ENCODE measurements around the gene STAB2. TPM values are rescaled to one million over a fixed set of nuclear protein-coding genes. Genes with fewer than 3 reads are reported as not detected.

STAB2 gene
- total RNA-seq, 1 experiment from 2014 or later, result not detected

DNA sequence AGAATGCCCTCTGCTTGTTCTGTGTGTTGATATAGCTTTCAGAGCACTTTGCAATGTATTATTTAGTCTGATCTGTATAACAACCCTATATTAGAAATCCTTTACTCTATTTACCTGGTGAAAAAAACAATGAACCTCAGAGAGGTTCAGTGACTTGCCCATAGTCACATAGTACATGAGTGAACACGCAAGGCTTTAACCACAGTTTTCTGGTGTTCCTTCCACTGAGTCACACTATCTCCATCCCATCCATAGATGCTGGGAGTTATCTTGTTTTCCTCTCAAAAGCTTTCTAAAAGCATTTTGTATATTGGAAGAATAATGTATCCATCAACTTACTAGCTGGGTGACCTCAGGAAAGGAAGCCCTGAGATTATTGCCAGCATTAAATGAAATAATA lies 149.5 kb downstream of the STAB2 start:
- peaks cover 4% of the 10 kb centered on the region; the same call in 1 of the 2 replicates for H3K27me3 ChIP-seq
- no peaks in the 10 kb centered on the region for H3K36me3 ChIP-seq
- H3K4me3 ChIP-seq, result no peak overlapping the region
- H3K9me3 ChIP-seq, result no peaks in the 10 kb centered on the region
- DNase-seq, result no peak

DNA sequence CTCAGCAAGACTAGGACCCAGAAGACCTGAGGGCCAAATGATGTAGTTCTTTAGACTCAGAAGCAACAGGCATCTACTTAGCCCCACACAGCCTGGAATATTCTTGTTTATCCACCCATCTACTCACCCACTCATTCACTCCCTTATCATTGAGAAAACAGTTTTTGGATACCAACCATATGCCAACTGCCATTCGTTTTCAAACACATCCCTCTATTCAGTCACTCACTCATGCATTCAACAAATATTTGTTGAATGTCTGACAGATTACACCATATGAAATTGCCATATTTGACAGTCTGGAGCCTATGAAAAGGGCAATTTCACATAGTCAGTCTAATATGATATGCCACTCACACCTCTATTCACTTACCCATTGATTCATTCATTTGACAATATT lies 150.8 kb downstream of the STAB2 start:
- H3K36me3 ChIP-seq, result no peaks in the 10 kb centered on the region
- no peaks in the 10 kb centered on the region for H3K9me3 ChIP-seq

DNA sequence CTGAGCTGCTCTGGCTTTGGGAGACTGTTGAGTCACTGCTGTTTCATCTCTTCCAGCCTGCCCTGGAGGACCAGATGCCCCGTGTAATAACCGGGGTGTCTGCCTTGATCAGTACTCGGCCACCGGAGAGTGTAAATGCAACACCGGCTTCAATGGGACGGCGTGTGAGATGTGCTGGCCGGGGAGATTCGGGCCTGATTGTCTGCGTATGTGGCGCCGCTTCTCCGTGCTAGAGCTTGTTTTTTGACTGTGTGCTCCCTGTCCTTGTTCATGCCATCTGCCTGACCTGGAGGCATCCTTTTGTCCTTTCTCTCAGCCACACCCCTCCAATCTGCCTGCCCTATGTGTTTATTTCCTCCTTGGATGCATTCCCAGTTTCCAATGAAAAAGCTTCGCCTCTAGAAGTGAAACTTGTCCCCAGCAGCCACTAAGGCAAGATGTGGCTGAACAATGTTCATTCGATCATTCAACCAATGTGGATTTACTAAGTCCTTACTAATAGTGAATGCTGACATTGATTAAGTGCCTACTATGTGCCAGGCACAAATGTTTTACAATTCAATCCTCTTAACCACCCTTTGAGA lies 155.4 kb downstream of the STAB2 start:
- no peak for DNase-seq
- Histone ChIP-seq H3K4me3 (no peak overlapping the region), H3K36me3 (no peaks in the 10 kb centered on the region), H3K27me3 (no peaks in the 10 kb centered on the region), H3K9me3 (no peaks in the 10 kb centered on the region)

More for the DNA sequence above, 150.8 kb downstream of the STAB2 start:
- Histone ChIP-seq H3K4me3 (no peak overlapping the region), H3K27me3 (peaks cover 4% of the 10 kb centered on the region; the same call in 1 of the 2 replicates)
- no peak for DNase-seq

DNA sequence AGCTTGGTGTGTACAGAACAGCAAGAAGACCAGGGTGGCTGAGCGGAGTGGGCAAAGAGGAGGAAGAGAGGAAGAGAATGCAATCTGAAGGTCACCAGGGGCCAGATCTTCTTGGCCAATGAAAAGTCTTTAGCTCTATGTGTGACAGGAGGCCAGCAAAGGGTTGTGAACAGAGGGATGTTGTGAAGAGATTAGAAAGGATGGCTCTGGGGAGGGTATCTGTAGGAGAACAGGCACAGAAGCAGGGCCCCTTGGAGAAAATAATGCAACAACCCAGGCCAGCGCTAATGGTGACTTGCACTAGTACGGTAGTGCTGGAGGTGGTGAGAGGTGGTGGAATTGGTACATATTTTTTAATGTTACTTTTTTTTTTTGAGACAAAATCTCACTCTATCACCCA lies 156.7 kb downstream of the STAB2 start:
- DNase-seq, result no peak
- no peaks in the 10 kb centered on the region for H3K36me3 ChIP-seq
- H3K27me3 ChIP-seq, result no peaks in the 10 kb centered on the region
- H3K9me3 ChIP-seq, result no peaks in the 10 kb centered on the region
- H3K4me3 ChIP-seq, result no peak overlapping the region

DNA sequence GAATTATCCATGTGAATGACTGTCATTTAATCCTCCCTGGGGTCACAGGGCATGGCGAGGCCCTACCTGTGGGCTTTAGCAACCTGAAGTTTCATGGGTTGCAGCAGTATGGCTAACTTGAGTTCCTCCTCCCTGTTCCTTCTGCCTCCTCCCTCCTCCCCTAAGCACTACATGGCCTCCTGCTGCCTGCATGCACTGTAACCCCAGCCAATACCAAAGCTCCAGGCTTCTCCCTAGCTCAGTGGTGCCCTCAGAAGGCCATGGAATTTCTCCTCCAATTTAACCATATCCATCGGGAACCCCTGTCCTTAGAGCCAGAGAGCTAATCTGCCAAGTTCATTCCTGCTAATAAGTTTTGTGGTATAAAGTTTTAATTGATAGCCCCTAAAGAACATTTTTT lies 158.9 kb downstream of the STAB2 start:
- H3K36me3 ChIP-seq, result no peaks in the 10 kb centered on the region
- H3K9me3 ChIP-seq, result no peaks in the 10 kb centered on the region
- no peak overlapping the region for H3K4me3 ChIP-seq
- peak; percentile 16 for DNase-seq
- no peaks in the 10 kb centered on the region for H3K27me3 ChIP-seq

DNA sequence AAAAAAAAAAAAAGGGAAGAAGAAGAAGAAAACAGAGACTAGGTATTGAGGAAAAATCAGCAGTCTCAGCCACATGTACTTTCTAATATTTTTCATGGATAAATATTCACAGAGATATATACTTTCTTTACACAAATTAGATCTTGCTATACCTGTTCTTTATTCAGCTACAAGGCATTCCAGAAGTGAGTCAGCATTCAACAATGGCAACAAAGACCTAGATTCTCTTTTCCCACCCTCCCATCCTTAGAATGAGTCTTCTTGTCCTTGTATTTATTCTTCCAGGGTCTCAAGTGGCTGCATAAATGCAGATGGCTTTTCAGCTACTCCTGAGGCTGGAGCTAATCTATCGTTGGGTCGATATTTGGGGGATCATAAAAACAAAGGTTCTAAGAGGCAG lies 160.9 kb downstream of the STAB2 start:
- Histone ChIP-seq H3K4me3 (no peak overlapping the region), H3K9me3 (no peaks in the 10 kb centered on the region), H3K36me3 (no peaks in the 10 kb centered on the region), H3K27me3 (no peaks in the 10 kb centered on the region)
- DNase-seq, result no peak

DNA sequence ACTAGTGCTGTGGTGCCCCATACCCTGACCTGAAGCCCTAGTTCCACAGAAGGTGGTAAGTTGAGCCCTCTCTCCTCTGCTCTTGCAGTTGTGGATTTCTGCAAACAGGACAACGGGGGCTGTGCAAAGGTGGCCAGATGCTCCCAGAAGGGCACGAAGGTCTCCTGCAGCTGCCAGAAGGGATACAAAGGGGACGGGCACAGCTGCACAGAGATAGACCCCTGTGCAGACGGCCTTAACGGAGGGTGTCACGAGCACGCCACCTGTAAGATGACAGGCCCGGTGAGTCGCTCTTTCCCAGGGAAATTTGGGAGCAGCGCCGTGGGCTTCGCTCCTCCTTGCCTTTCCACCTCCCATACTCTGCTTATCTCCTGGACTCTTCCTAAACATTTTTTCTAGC lies 161.8 kb downstream of the STAB2 start:
- Histone ChIP-seq H3K4me3 (no peak overlapping the region), H3K9me3 (no peaks in the 10 kb centered on the region), H3K27me3 (no peaks in the 10 kb centered on the region), H3K36me3 (no peaks in the 10 kb centered on the region)
- no peak for DNase-seq

DNA sequence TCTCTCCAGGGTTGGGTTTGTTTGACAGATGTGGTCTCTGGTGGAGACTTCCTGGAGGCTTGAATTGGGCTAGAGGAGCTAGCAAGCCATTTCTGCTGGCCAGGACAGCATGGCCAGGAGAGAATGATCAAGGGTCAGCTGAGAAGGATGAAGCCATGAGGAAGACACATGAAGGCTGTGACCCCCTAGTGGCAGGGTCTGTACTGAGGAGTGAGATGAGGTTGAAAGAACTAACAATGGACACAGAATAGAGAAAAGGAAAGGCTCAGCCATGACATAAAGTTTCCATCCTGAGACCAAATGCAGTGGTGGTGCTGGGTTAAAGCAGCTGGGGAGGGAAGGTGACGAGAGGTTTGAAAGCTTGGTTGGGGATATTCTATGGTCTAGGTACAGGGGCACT lies 164.1 kb downstream of the STAB2 start:
- H3K36me3 ChIP-seq, result no peaks in the 10 kb centered on the region
- no peaks in the 10 kb centered on the region for H3K27me3 ChIP-seq
- no peak overlapping the region for H3K4me3 ChIP-seq
- no peaks in the 10 kb centered on the region for H3K9me3 ChIP-seq
- DNase-seq, result no peak

DNA sequence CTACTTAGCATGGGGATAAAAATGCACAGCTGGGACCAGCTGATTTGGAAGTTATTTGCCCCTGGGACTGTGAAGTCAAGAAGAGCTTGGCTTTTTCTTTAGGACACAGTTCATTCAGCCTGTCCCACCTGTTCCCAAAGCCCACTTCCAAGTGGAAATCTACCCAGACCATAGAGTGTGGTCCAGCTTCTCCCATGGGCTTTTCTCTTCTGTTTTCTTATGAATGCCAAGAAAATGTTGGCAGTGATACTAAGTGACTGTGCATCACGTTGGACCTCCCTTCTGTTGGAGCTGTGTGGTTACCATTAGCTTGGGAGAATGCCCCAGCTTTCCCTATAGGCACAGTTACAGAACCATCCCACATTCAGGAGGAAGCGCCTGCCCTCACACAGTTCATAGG lies 164.5 kb downstream of the STAB2 start:
- Histone ChIP-seq H3K27me3 (no peaks in the 10 kb centered on the region), H3K9me3 (no peaks in the 10 kb centered on the region), H3K4me3 (no peak overlapping the region), H3K36me3 (no peaks in the 10 kb centered on the region)
- peak; percentile 48 for DNase-seq

DNA sequence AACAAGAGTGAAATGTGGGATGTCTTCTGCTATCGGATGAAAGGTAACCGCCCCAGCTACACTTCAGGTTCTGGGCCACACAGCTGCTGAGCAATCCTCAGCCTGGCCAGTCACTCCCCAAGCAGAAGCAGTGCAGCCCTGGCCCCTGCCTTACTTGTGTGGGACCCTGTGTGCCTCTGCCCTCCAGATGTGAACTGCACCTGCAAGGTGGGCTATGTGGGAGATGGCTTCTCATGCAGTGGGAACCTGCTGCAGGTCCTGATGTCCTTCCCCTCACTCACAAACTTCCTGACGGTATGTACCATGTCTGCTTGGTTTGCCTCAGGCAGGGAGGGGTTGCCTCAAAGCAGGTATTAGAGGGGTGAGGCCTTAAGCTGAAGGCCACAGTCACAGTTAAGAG lies 168.4 kb downstream of the STAB2 start:
- Histone ChIP-seq H3K36me3 (no peaks in the 10 kb centered on the region), H3K27me3 (no peaks in the 10 kb centered on the region), H3K4me3 (no peak overlapping the region), H3K9me3 (no peaks in the 10 kb centered on the region)
- DNase-seq, result no peak

DNA sequence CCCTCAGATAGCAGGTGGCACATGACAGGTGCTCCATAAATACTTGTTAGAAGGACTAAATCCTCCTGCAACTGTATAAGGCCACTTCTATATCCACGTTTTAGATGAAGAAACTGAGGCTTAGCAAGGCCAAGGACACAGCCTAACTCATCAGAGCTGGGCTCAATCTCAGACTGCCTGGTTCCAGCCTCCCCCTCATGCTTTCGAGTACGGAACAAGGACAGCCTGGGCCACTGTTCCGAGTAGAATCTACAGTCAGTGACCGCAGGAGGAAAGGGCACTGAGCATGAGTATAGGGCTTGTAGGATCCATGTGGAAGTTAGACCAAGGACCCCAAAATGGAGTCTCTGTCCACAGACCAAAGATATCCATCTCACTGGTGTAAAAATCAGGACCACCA lies 169.4 kb downstream of the STAB2 start:
- Histone ChIP-seq H3K4me3 (no peak overlapping the region), H3K9me3 (no peaks in the 10 kb centered on the region), H3K27me3 (no peaks in the 10 kb centered on the region), H3K36me3 (no peaks in the 10 kb centered on the region)
- DNase-seq, result no peak

DNA sequence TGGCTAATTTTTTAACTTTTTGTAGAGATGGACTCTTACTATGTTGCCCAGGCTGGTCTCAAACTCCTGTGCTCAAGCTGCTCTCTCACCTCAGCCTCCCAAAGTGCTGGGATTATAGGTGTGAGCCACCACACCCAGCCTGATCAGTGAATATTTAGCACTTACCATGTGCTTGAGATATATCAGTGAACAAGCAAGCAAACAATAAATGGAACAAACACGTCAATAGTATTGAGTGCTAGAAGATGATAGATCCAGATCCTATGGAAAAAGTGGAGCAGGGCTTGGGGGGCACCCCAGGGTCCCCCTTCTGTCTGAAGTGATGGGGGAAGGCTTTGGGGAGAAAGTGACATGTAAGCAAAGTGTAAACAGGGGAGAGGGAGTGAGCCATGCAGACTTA lies 170.2 kb downstream of the STAB2 start:
- no peak for DNase-seq
- Histone ChIP-seq H3K4me3 (no peak overlapping the region), H3K9me3 (no peaks in the 10 kb centered on the region), H3K36me3 (peaks cover 4% of the 10 kb centered on the region; the same call in 1 of the 2 replicates), H3K27me3 (no peaks in the 10 kb centered on the region)

DNA sequence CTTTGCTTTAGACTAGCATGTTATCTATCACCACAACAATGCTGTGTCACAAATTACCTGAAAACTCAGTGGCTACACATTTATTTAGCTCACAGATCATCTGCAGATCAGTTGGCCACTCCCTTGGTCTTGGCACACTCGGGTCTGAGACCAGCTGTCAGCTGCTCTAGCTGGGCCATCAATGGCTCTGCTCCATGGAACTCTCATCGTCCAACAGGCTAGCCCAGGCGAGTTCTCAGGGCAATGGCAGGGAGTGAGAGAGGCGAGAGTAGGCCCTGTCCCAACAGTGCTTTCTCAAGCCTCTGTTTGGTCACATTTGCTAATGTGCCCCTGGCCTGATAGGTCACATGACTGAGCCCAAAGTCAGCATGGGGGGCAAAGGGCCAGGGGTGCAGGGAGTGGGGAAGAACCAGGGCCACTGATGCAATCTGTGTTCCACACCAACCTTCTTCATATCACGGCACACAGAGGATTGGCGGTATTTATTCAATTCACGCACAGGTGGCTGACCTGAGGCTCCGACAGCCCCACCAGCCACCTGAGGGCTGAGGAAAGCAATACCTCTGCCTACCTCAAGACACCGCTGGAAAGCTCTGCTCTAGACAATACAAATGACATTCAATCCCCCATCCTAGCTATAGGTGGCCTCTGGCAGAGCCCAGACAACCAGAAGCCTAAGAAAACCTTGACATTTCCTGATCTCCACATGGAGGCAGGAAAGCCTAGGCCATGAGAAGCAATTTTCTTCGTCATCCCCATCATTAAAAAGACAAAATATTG lies 171.4 kb downstream of the STAB2 start:
- Histone ChIP-seq H3K27me3 (no peaks in the 10 kb centered on the region), H3K9me3 (no peaks in the 10 kb centered on the region), H3K36me3 (peaks cover 6% of the 10 kb centered on the region), H3K4me3 (no peak overlapping the region)
- peak; percentile 36 for DNase-seq

DNA sequence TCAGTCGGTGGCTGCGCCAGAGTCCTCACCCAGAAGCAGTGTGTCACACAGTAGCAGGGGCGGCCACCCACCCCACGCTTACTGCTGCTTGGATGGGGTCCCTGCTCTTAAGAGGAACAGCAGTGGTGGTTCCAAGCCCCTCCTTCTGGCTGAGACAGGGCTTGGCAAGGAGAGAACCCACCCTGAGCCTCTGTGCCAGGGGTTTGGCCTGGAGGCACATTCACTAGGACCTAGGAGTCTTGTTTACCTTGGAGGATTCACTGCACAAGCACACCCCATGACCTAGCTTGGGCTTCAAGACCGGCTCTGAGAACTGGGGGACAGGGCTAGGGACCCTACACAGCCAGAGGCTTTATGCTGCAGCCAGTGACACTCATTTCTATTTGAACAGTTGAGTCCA lies 175.4 kb downstream of the STAB2 start:
- no peaks in the 10 kb centered on the region for H3K27me3 ChIP-seq
- DNase-seq, result no peak
- H3K36me3 ChIP-seq, result peaks cover 13% of the 10 kb centered on the region
- H3K4me3 ChIP-seq, result no peak overlapping the region
- H3K9me3 ChIP-seq, result no peaks in the 10 kb centered on the region

DNA sequence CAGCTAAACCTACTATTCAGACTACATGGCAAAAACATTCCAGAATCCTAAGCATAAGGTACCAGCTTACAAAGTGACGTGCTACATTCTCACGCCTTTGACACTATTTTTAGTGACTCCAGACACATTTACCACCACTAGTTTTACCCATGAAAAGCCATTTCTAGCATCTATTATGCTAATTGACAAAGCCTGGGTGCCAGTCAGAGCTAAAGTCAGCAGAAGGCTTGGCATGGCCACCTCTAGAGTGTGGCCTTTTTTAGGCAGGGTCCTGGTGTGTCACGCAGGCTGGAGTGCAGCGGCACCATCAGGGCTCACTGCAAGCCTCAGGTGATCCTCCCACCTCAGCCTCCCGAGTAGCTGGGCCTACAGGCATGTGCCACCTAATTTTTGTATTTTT lies 178.2 kb downstream of the STAB2 start:
- no peak for DNase-seq
- H3K4me3 ChIP-seq, result no peak overlapping the region
- no peaks in the 10 kb centered on the region for H3K9me3 ChIP-seq
- H3K36me3 ChIP-seq, result peaks cover 13% of the 10 kb centered on the region
- no peaks in the 10 kb centered on the region for H3K27me3 ChIP-seq

DNA sequence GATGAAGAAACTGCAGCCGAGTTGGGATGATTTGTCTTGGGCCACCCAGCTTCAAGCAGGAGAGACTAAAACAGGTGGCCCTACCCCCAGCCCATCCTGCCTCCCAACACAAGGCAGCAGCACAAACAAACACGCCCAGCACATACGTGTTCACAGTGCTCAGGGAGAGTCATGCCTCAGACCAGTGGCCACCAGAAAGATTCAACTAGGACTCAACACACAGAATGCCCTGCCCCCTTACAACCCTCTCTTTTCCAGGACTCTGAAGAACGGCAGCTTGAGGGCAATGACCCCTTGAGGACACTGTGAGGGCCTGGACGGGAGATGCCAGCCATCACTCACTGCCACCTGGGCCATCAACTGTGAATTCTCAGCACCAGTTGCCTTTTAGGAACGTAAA lies 179.0 kb downstream of the STAB2 start:
- Histone ChIP-seq H3K9me3 (no peaks in the 10 kb centered on the region), H3K4me3 (no peak overlapping the region), H3K27me3 (no peaks in the 10 kb centered on the region), H3K36me3 (peaks cover 19% of the 10 kb centered on the region)
- no peak for DNase-seq

DNA sequence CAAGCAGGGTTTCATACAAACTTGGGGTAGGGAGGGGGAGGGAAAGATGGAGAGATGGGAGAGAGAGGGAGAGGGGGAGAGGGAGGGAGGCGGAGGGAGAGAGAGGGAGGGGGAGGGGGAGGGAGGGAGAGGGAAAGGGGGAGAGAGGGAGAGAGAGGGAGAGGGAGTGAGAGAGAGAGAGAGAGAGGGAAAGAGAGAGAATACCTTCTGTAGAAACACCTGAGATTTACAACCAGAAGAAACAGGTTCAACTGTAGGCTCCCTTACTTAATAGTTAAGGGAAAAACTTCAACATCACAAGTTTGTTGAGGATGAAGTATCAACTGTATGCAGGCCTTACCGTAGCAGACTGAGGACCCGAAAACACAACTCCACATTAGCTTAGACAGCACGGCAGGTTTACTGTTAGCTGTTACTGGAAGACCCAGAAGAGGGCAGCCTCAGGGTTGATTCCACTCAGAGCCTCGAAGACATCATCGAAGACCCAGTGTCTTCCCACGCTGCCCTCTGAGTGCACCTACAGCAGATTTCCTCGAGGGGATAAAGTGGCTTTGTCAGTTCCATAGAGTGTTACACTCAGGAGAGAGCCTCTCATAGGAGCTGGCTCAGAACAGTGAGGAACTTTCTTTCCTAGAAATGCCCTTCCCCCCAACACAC lies 181.5 kb downstream of the STAB2 start:
- no peak overlapping the region for H3K4me3 ChIP-seq
- no peaks in the 10 kb centered on the region for H3K9me3 ChIP-seq
- H3K36me3 ChIP-seq, result peaks cover 22% of the 10 kb centered on the region
- no peaks in the 10 kb centered on the region for H3K27me3 ChIP-seq
- no peak for DNase-seq
